Breast epithelium (tissue), 4 donors: ENCODE results near the gene AEBP1. TPM values are rescaled to one million over a fixed set of nuclear protein-coding genes. Genes with fewer than 3 reads are reported as not detected.

Experiments
- DNase-seq, 2 donors: peaks; one replicate each; pipeline ENCODE4 v3.0.0-alpha.2; 2019; ENCODE audit warnings: low spot score in 2 of 2
- H3K27ac ChIP-seq, 2 donors: fragments of 200-600 bp; sonication (generic) in 1 of 2; one replicate each; pipeline ENCODE4 v1.5.1; 2016 to 2019; ENCODE audit warnings: mild to moderate bottlenecking in 1 of 2
- H3K27me3 ChIP-seq, 2 donors: fragments of 200-600 bp; sonication (generic) in 1 of 2; one replicate each; pipeline versions ENCODE4 v1.5.1 to v1.6.0; 2017 to 2019; ENCODE audit warnings: control low read depth in 1 of 2, mild to moderate bottlenecking in 1 of 2
- H3K36me3 ChIP-seq: fragments of 200-600 bp; one replicate; pipeline ENCODE4 v1.5.1; 2019
- H3K4me1 ChIP-seq, 2 donors: fragments of 200-600 bp; sonication (generic); one replicate each; pipeline ENCODE4 v1.5.1; 2016 to 2019; ENCODE audit warnings: control low read depth in 1 of 2
- H3K4me3 ChIP-seq, 3 donors: fragments of 200-600 bp; sonication (generic); 1 replicate in 2 of 3; 2 replicates in 1 of 3; pipeline ENCODE4 v1.5.1; 2016 to 2019; ENCODE audit warnings: mild to moderate bottlenecking in 3 of 3, moderate library complexity in 2 of 3
- H3K9me3 ChIP-seq, 2 donors: fragments of 200-600 bp; sonication (generic) in 1 of 2; one replicate each; pipeline ENCODE4 v1.5.1; 2016 to 2019; ENCODE audit warnings: control low read depth in 1 of 2
- CTCF ChIP-seq, 3 donors: fragments of 450-650 bp; IDR thresholded peaks; one replicate each; pipeline ENCODE4 v1.5.1; 2016 to 2017; ENCODE audit warnings: antibody characterized with exemption in 3 of 3, mild to moderate bottlenecking in 3 of 3, moderate library complexity in 3 of 3
- POLR2A ChIP-seq: fragments of 450-650 bp; IDR thresholded peaks from one replicate; pipeline ENCODE4 v1.6.1; 2016; ENCODE audit warnings: antibody characterized with exemption, mild to moderate bottlenecking, moderate library complexity
- POLR2AphosphoS5 ChIP-seq, 3 donors: sonication (generic); formaldehyde crosslinking; IDR thresholded peaks; one replicate each; pipeline ENCODE4 v1.6.1; 2017; ENCODE audit warnings: antibody characterized with exemption in 3 of 3
- intact Hi-C: fragments of 100-400 bp; cut with DNase I; formaldehyde crosslinking; loops from one replicate; pipeline ENCODE4 v1.15.1; 2023; ENCODE audit warnings: low total_unique reads
- total RNA-seq, 3 donors: library from RNA; depleted of rRNA; stranded (reverse); fragments of >200 nt; gene quantifications; one replicate each; pipeline ENCODE4 v1.1.0, GENCODE V29; 2016

The AEBP1 gene
- total RNA-seq, 3 donors from 2014 or later = 85.6 to 300 (median 145) TPM

- peak overlapping the region; percentile 64 to 96 (median 74) for H3K4me3 ChIP-seq
- no peak for TF ChIP-seq POLR2A
- no peak for TF ChIP-seq POLR2AphosphoS5 (IDR thresholded peaks at IDR 0.05)
- no peak for TF ChIP-seq CTCF (IDR thresholded peaks at IDR 0.05)
- no peak for DNase-seq
- H3K9me3 ChIP-seq = no peaks in the 10 kb centered on the region
- peak overlapping the region; percentile 84 to 91 for H3K27ac ChIP-seq
- intact Hi-C loops = no loop called here
- no peaks in the 10 kb centered on the region for H3K36me3 ChIP-seq
- H3K27me3 ChIP-seq = no peaks in the 10 kb centered on the region
- H3K4me1 ChIP-seq = no peaks in the 10 kb centered on the region
These were observed 22.8 kb upstream of the AEBP1 start for GRCh38 chr7:44081266-44081748.

GRCh38 chr7:44082541-44083207 lies 21.5 kb upstream of the AEBP1 start:
- H3K27ac ChIP-seq = peak overlapping the region; percentile 84 to 91
- H3K36me3 ChIP-seq = no peaks in the 10 kb centered on the region
- TF ChIP-seq POLR2A (peak; percentile 28), POLR2AphosphoS5 (IDR thresholded peaks at IDR 0.05) (peak in 2 of 3 donors; percentile 44 to 76), CTCF (IDR thresholded peaks at IDR 0.05) (no peak)
- peak; percentile 97 to 99 for DNase-seq
- peak overlapping the region; percentile 64 to 96 (median 74) for H3K4me3 ChIP-seq
- H3K9me3 ChIP-seq = no peaks in the 10 kb centered on the region
- intact Hi-C loops = no loop called here
- no peaks in the 10 kb centered on the region for H3K27me3 ChIP-seq
- no peaks in the 10 kb centered on the region for H3K4me1 ChIP-seq

- Histone ChIP-seq H3K27me3 (no peaks in the 10 kb centered on the region), H3K4me1 (no peaks in the 10 kb centered on the region), H3K27ac (peak overlapping the region in 1 of 2 donors; percentile 52), H3K36me3 (no peaks in the 10 kb centered on the region), H3K4me3 (no peak overlapping the region), H3K9me3 (no peaks in the 10 kb centered on the region)
- DNase-seq = no peak
- intact Hi-C loops = no loop called here
- TF ChIP-seq CTCF (IDR thresholded peaks at IDR 0.05) = no peak
- TF ChIP-seq POLR2AphosphoS5 (IDR thresholded peaks at IDR 0.05) = no peak
- no peak for TF ChIP-seq POLR2A
These were observed 20.3 kb upstream of the AEBP1 start for GRCh38 chr7:44083796-44084195.

GRCh38 chr7:44084701-44085100 lies 19.4 kb upstream of the AEBP1 start:
- Histone ChIP-seq H3K27me3 (no peaks in the 10 kb centered on the region), H3K36me3 (no peaks in the 10 kb centered on the region), H3K4me3 (no peak overlapping the region), H3K4me1 (no peaks in the 10 kb centered on the region), H3K27ac (peak overlapping the region in 1 of 2 donors; percentile 11), H3K9me3 (no peaks in the 10 kb centered on the region)
- intact Hi-C loops = no loop called here
- no peak for TF ChIP-seq CTCF (IDR thresholded peaks at IDR 0.05)
- TF ChIP-seq POLR2AphosphoS5 (IDR thresholded peaks at IDR 0.05) = no peak
- no peak for TF ChIP-seq POLR2A
- no peak for DNase-seq

- peak overlapping the region; percentile 10 to 95 for H3K27ac ChIP-seq
- no peaks in the 10 kb centered on the region for H3K9me3 ChIP-seq
- TF ChIP-seq POLR2AphosphoS5 (IDR thresholded peaks at IDR 0.05) (no peak), POLR2A (no peak), CTCF (IDR thresholded peaks at IDR 0.05) (no peak)
- intact Hi-C loops = no loop called here
- DNase-seq = no peak
- no peaks in the 10 kb centered on the region for H3K36me3 ChIP-seq
- no peaks in the 10 kb centered on the region for H3K4me1 ChIP-seq
- H3K27me3 ChIP-seq = no peaks in the 10 kb centered on the region
- no peak overlapping the region for H3K4me3 ChIP-seq
These were observed 18.6 kb upstream of the AEBP1 start for GRCh38 chr7:44085546-44085945.
